HEK293T (cell line): ENCODE measurements around the gene CHMP2A.
A peak's percentile ranks its signal among the peaks of the same experiment; 100 is the strongest.

Source experiments
- CTCF ChIA-PET: fragments of 350-600 bp; formaldehyde crosslinking; extraction: SDS; loops from one replicate; lab custom pipeline; 2021; ENCODE audit warnings: antibody characterized with exemption, inconsistent platforms; lab: Yijun Ruan, JAX
- POLR2A ChIA-PET: fragments of 350-600 bp; formaldehyde crosslinking; extraction: SDS; loops from one replicate; lab custom pipeline; 2020; ENCODE audit warnings: antibody characterized with exemption, inconsistent platforms; lab: Yijun Ruan, JAX
- DNase-seq: peaks from one replicate; pipeline ENCODE4 v3.0.0; 2012; ENCODE audit warnings: mixed read lengths; ENCODE audit errors: extremely low spot score
- ARNT ChIP-seq: fragments of 450-650 bp; IDR thresholded peaks from 2 replicates; pipeline ENCODE4 v1.6.1; 2017; ENCODE audit warnings: mild to moderate bottlenecking
- BHLHE40 ChIP-seq: fragments of 450-650 bp; IDR thresholded peaks from 2 replicates; pipeline ENCODE4 v1.6.1; 2016; ENCODE audit warnings: mild to moderate bottlenecking, moderate library complexity, borderline replicate concordance
- CTBP1 ChIP-seq: fragments of 450-650 bp; IDR thresholded peaks from 2 replicates; pipeline ENCODE4 v1.6.1; 2016; ENCODE audit warnings: borderline replicate concordance
- ELF4 ChIP-seq: fragments of 450-650 bp; IDR thresholded peaks from 2 replicates; pipeline ENCODE4 v1.6.1; 2017; ENCODE audit warnings: antibody characterized with exemption
- FOXA1 ChIP-seq: fragments of 450-650 bp; IDR thresholded peaks from 2 replicates; pipeline ENCODE4 v1.6.1; 2016; ENCODE audit warnings: mild to moderate bottlenecking
- FOXK2 ChIP-seq: fragments of 450-650 bp; IDR thresholded peaks from 2 replicates; pipeline ENCODE4 v1.6.1; 2016; ENCODE audit warnings: mild to moderate bottlenecking
- FOXM1 ChIP-seq: fragments of 450-650 bp; IDR thresholded peaks from 2 replicates; pipeline ENCODE4 v1.6.1; 2017; ENCODE audit warnings: mild to moderate bottlenecking, borderline replicate concordance
- HDGF ChIP-seq: fragments of 450-650 bp; IDR thresholded peaks from 2 replicates; pipeline ENCODE4 v1.6.1; 2017; ENCODE audit warnings: antibody characterized with exemption, borderline replicate concordance
- L3MBTL2 ChIP-seq: fragments of 450-650 bp; conservative IDR thresholded peaks from 2 replicates; pipeline ENCODE4 v1.6.1; 2016; ENCODE audit warnings: mild to moderate bottlenecking
- LEF1 ChIP-seq: fragments of 450-650 bp; IDR thresholded peaks from 2 replicates; pipeline ENCODE4 v1.6.1; 2017; ENCODE audit warnings: mild to moderate bottlenecking, borderline replicate concordance
- NFRKB ChIP-seq: fragments of 450-650 bp; IDR thresholded peaks from 2 replicates; pipeline ENCODE4 v1.6.1; 2016; ENCODE audit warnings: mild to moderate bottlenecking, moderate library complexity
- SP1 ChIP-seq: fragments of 450-650 bp; IDR thresholded peaks from 2 replicates; pipeline ENCODE4 v1.6.1; 2017
- SUZ12 ChIP-seq: fragments of 450-650 bp; IDR thresholded peaks from 2 replicates; pipeline ENCODE4 v1.6.1; 2016; ENCODE audit warnings: mild to moderate bottlenecking
- TARDBP ChIP-seq: fragments of 450-650 bp; IDR thresholded peaks from 2 replicates; pipeline ENCODE4 v1.6.1; 2016
- ZNF384 ChIP-seq: fragments of 450-650 bp; IDR thresholded peaks from 2 replicates; pipeline ENCODE4 v1.6.1; 2016
- TF ChIP-seq, protein P1 (sequence below): fragments of 450-650 bp; IDR thresholded peaks from 2 replicates; pipeline ENCODE4 v1.6.1; 2016

The CHMP2A gene

DNA sequence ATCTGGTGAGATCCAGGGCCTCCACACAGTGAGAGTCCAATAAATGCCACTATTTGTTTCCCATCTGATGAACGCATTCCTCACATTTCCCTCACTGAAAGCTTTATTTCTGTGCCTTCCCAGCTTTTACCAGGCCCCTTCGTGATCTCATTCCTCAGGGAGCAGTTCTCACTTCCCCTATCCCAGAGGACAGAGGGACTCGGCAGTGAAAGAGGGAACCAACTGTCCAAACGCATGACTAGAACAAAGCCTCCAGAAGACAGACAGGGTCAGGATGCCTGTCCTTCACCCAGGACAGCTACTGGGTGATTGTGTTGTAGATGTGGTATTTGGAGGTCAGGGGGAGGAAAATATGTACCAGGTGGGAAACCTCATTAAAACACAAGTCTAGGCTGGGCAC is 33.3 kb downstream of the CHMP2A start:
- CTCF ChIA-PET: interaction anchor here (0.6 to 0.9 kb wide), 2 partner anchors 16 to 59 kb away, joined by 3 to 7 read pairs; no protein-coding TSS in a partner anchor
- POLR2A ChIA-PET: interaction anchor here (1.3 to 7.8 kb wide), 4 partner anchors 23 to 37 kb away, joined by 4 to 96 read pairs (median 48); partner anchors contain the start of genes CHMP2A, TRIM28 and UBE2M
- TF ChIP-seq FOXA1 (no peak), L3MBTL2 (no peak), FOXM1 (no peak), HDGF (no peak), SP1 (no peak), TARDBP (no peak), BHLHE40 (no peak), NFRKB (no peak)
- no peak for DNase-seq

DNA sequence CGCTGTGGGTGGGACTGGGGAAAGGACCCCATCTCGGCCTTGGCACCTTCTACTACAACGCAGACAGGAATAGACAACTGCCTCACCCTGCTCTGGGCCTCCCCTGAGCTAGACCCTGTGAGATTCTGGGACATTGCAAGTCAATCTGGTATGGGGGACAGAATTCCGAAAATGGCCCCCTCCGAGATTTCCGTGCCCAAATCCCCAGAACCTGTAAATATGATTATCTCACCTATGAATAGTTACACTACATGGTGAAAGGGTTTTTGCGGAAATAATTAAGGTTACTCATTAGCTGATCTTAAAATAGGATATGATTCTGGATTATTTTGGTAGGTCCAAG is 34.7 kb downstream of the CHMP2A start:
- TF ChIP-seq L3MBTL2: no peak
- ChIA-PET CTCF (interaction anchor here (0.8 to 2.1 kb wide), 7 partner anchors 8 to 117 kb away, joined by 3 to 9 read pairs (median 5); partner anchors contain the start of genes CHMP2A and TRIM28), POLR2A (interaction anchor here (0.5 to 7.8 kb wide), 33 partner anchors 9 to 839 kb away, joined by 3 to 96 read pairs (median 5); partner anchors contain the start of genes CHMP2A, TRIM28, UBE2M and ZNF274)
- no peak for DNase-seq

DNA sequence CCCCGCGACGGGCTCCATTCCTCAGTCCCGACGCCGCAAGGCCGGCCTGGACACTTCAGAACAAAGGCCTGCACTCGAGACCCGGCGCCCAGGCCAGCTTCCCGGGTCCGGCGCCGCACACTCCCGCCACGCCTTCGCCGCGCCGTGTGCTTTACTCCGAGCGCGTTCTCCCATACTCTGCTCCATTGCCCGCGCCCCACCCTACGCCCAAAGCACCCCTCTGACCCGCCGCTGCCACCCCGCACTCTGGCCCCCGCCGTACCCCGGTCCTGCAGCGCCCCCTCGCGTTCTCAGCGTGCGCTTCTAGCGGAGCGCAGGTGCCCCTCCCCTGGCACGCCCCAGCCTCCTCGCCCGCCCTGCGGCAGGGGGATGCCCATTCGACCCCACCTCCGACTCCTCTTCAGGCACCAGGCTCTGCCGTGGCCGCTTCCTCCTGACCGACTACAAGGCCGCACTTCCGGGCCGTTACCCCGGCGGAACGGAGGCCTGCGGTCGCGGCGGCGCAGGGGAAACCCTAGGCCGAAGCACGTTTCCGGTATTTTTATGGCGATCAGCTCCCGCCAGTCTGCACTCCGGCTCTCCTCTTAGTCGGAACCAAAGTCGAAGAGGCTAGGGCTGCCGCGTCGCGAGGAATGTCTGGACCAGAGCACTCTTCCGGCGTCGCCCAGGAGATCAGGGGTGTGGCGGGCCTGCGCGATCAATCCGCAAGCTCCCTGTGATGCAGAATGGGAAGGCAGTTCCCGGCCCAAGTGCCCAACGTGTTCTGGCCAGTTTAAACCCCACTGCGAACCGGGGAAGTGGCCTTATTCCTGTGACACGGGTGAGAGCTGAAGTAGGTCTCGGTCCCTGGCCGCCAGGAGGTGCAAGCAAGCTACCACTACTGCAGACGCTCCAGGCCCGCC is 35.3 kb downstream of the CHMP2A start, which contains the start of gene ZBTB45:
Gene ZBTB45 (minus strand): TSS at position 456 of the 902 bp plus-strand sequence. CDS start 2,137 bp downstream, outside the sequence.
- POLR2A ChIA-PET: interaction anchor here (0.5 to 7.8 kb wide), 39 partner anchors 9 to 838 kb away, joined by 3 to 96 read pairs (median 4); partner anchors contain the start of genes CHMP2A, TRIM28, UBE2M and ZNF274

DNA sequence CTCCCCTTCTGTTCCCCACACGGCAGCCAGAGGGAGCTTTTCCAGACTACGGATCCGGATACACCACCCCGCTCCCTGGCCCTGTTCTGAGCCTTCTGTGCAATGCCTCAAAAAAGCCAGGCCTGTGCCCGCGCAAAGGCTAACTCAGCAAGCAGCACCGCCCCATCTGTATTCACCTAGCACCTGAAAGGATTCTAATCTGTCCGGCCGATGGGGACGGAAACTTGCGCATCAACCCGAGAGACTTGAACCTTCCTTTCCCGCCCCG is 35.9 kb downstream of the CHMP2A start:
- CTCF ChIA-PET: interaction anchor here (0.6 to 2.1 kb wide), 5 partner anchors 14 to 62 kb away, joined by 3 to 9 read pairs (median 8); partner anchors contain the start of gene TRIM28
- POLR2A ChIA-PET: interaction anchor here (0.6 to 7.8 kb wide), 21 partner anchors 19 to 837 kb away, joined by 3 to 96 read pairs (median 4); partner anchors contain the start of genes CHMP2A, TRIM28, UBE2M and ZNF274
- peak; percentile 69 for DNase-seq
- TF ChIP-seq NFRKB: no peak
- TF ChIP-seq LEF1: no peak
- no peak for TF ChIP-seq SP1
- TF ChIP-seq ELF4: no peak
- no peak for TF ChIP-seq HDGF
- no peak for TF ChIP-seq CTBP1
- no peak for TF ChIP-seq FOXA1
- TF ChIP-seq SUZ12: no peak
- TF ChIP-seq ZNF384: no peak
- no peak for TF ChIP-seq ARNT
- TF ChIP-seq FOXK2: no peak
- no peak for TF ChIP-seq BHLHE40
- TF ChIP-seq TARDBP: no peak
- TF ChIP-seq FOXM1: no peak
- TF ChIP-seq L3MBTL2: no peak

More for the DNA sequence above, 35.3 kb downstream of the CHMP2A start, which contains the start of gene ZBTB45:
- DNase-seq: peak; percentile 87
- TF ChIP-seq SUZ12 (no peak), FOXM1 (peak; percentile 45; the same call in 1 of the 2 replicates), ELF4 (peak; percentile 90), L3MBTL2 (peak; percentile 42), CTBP1 (peak; percentile 96), HDGF (no peak), ZNF384 (no peak), ARNT (peak; percentile 77)
- TF ChIP-seq, protein P1, sequence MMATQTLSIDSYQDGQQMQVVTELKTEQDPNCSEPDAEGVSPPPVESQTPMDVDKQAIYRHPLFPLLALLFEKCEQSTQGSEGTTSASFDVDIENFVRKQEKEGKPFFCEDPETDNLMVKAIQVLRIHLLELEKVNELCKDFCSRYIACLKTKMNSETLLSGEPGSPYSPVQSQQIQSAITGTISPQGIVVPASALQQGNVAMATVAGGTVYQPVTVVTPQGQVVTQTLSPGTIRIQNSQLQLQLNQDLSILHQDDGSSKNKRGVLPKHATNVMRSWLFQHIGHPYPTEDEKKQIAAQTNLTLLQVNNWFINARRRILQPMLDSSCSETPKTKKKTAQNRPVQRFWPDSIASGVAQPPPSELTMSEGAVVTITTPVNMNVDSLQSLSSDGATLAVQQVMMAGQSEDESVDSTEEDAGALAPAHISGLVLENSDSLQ: peak; percentile 77
- CTCF ChIA-PET: interaction anchor here (0.6 to 2.1 kb wide), 9 partner anchors 9 to 117 kb away, joined by 3 to 9 read pairs (median 4); partner anchors contain the start of genes CHMP2A and TRIM28

DNA sequence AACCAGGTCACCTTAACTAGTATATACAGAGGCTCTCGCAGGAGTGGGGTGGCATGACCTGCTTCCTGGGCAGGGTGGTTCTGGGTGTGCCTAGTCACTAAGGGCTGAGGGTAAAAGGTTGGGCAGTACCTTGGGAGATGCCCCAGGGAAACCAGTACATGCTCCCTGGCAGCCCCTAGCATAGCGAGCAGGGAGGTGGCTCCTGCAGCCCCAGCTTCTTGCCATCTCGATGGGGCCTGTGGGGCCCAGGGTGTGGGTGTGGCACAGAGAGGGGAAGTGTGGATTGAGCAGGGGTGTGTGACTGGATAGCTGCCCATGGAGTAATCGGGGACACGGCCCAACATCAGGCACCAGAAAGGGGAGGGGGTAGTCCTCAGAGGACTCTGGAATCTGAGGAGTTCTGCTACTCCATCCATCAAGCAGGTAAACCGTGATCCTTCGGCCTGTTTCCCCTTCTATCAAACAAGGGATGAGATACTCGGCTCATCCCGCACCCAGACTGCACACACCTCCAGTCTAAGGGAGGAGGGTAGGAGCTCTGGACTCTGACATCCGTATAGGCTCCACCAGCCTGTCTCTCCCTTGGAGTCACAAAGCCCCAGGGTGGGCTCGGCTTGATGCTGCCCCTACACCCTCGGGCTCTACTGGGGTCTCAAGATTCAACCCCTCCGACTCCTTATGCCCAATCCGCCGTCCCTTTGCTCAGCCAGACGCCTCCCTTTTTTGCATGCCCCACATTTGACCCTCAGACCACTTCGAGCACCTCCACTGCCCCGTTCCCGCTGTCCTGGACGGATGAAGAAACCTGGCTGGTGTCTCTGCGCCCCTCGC is 36.4 kb downstream of the CHMP2A start:
- CTCF ChIA-PET: interaction anchor here (0.6 to 2.1 kb wide), 5 partner anchors 14 to 63 kb away, joined by 3 to 9 read pairs (median 8); partner anchors contain the start of gene TRIM28
- DNase-seq: no peak
- POLR2A ChIA-PET: interaction anchor here (0.5 to 7.8 kb wide), 19 partner anchors 18 to 290 kb away, joined by 3 to 96 read pairs (median 4); partner anchors contain the start of genes CHMP2A, TRIM28, UBE2M and ZNF324B
- TF ChIP-seq, protein P1: no peak
- TF ChIP-seq FOXM1 (no peak), CTBP1 (no peak), SUZ12 (no peak), HDGF (no peak)
